Measurements from ENCODE around the gene GPER1. TPM values are rescaled to one million over a fixed set of nuclear protein-coding genes. Genes with fewer than 3 reads are reported as not detected.

GPER1 gene
- total RNA-seq, 1 experiment from 2014 or later = 2.9 TPM

- POLR2A ChIA-PET = interaction anchor here (0.6 kb wide), 2 partner anchors 399 to 423 kb away, joined by 3 read pairs; no protein-coding TSS in a partner anchor
- Histone ChIP-seq H3K27me3 (ENCODE audit: control insufficient read depth, insufficient read depth, low read length) (no peaks in the 10 kb centered on the region), H3K4me3 (ENCODE audit: low read depth in 2 of 2, low read length in 2 of 2) (no peak overlapping the region), H3K27ac (ENCODE audit: low read length) (no peak overlapping the region), H3K4me1 (ENCODE audit: control insufficient read depth, insufficient read depth, low read length) (no peaks in the 10 kb centered on the region), H3K36me3 (ENCODE audit: control insufficient read depth, insufficient read depth, low read length) (no peaks in the 10 kb centered on the region), H3K9me3 (ENCODE audit: control insufficient read depth, insufficient read depth, low read depth, low read length) (no peaks in the 10 kb centered on the region)
- ATAC-seq = no peak
- no TSS peak for BruUV-seq (replicated peaks)
- in situ Hi-C loops (cut with HindIII; ENCODE audit: low pct_unique_long_range_greater_than_20kb, low sequenced_read_pairs) = no loop called here
- intact Hi-C loops (cut with micrococcal nuclease; ENCODE audit: unreplicated experiment) = no loop called here
- CTCF ChIA-PET = no interaction called here
- no peak for DNase-seq (ENCODE audit: low read depth, low spot score)
- TF ChIP-seq POLR2AphosphoS5 (IDR thresholded peaks at IDR 0.05; ENCODE audit: low read depth, low read length) (no peak), REST (IDR thresholded peaks at IDR 0.05; ENCODE audit: insufficient read depth in 1 of 2, low read depth in 2 of 2, low read length in 1 of 2) (no peak), SIN3A (IDR thresholded peaks at IDR 0.05; ENCODE audit: borderline replicate concordance, insufficient read depth, low read depth, low read length) (no peak)
- TF ChIP-seq, protein P1, sequence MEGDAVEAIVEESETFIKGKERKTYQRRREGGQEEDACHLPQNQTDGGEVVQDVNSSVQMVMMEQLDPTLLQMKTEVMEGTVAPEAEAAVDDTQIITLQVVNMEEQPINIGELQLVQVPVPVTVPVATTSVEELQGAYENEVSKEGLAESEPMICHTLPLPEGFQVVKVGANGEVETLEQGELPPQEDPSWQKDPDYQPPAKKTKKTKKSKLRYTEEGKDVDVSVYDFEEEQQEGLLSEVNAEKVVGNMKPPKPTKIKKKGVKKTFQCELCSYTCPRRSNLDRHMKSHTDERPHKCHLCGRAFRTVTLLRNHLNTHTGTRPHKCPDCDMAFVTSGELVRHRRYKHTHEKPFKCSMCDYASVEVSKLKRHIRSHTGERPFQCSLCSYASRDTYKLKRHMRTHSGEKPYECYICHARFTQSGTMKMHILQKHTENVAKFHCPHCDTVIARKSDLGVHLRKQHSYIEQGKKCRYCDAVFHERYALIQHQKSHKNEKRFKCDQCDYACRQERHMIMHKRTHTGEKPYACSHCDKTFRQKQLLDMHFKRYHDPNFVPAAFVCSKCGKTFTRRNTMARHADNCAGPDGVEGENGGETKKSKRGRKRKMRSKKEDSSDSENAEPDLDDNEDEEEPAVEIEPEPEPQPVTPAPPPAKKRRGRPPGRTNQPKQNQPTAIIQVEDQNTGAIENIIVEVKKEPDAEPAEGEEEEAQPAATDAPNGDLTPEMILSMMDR (IDR thresholded peaks at IDR 0.05) = no peak
Observed at GRCh38 chr7:1112109-1112508, 24.2 kb downstream of the GPER1 start.

DNA sequence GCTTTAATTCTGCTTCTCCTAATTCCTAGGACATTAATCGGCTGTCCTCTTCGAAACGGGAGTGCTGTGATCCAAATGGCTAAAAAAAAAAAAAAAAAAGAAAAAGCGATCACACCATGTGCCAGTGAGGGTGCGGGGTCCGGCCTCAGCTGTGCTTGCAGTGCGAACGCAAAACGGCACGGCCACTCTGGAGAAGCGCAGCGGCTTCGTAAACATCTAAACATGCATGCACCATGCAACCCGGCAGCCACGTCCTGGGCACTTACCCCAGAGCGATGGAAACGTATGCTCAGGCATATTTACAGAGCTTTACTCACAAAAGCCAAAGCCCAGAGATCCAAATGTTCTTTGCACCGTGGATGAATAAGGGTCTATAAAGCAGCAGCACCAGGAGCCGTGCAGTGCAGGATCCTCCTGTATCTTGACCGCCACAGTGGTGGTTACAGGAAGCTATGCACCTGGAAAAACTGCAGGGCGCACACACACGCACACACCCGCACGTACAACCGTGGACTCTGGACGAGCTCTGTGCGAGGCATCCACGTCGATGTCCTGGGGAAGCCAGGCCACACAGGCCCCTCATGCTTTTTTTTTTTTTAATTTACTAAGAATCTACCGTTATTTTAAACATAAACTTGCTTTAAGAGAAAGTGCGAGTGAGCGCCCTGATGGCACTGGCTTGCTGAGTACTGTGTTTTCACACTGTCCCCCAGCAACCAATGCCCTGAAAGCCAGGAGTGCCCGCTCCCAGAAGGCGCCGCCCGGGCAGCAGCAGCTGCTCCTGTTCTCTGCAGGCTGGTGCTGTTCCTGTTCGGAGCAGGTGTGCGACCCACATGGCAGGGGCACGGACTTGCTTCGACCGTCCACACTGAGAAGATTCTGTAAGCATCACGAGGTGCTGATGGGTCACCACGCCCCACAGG, 25.0 kb downstream of the GPER1 start:
- Histone ChIP-seq H3K36me3 (ENCODE audit: control insufficient read depth, insufficient read depth, low read length) (no peaks in the 10 kb centered on the region), H3K27ac (ENCODE audit: low read length) (no peak overlapping the region), H3K9me3 (ENCODE audit: control insufficient read depth, insufficient read depth, low read depth, low read length) (no peaks in the 10 kb centered on the region), H3K4me1 (ENCODE audit: control insufficient read depth, insufficient read depth, low read length) (no peaks in the 10 kb centered on the region), H3K4me3 (ENCODE audit: low read depth in 2 of 2, low read length in 2 of 2) (no peak overlapping the region), H3K27me3 (ENCODE audit: control insufficient read depth, insufficient read depth, low read length) (no peaks in the 10 kb centered on the region)
- no TSS peak for BruUV-seq (replicated peaks)
- in situ Hi-C loops (cut with HindIII; ENCODE audit: low pct_unique_long_range_greater_than_20kb, low sequenced_read_pairs) = no loop called here
- peak; percentile 12; the same call in 1 of the 2 replicates for ATAC-seq
- TF ChIP-seq REST (IDR thresholded peaks at IDR 0.05; ENCODE audit: insufficient read depth in 1 of 2, low read depth in 2 of 2, low read length in 1 of 2) = no peak
- no peak for TF ChIP-seq SIN3A (IDR thresholded peaks at IDR 0.05; ENCODE audit: borderline replicate concordance, insufficient read depth, low read depth, low read length)
- TF ChIP-seq, protein P1 (IDR thresholded peaks at IDR 0.05) = no peak
- no peak for TF ChIP-seq TCF7L2 (IDR thresholded peaks at IDR 0.05; ENCODE audit: low read depth, low read length)
- no peak for TF ChIP-seq POLR2AphosphoS5 (IDR thresholded peaks at IDR 0.05; ENCODE audit: low read depth, low read length)
- CTCF ChIA-PET = no interaction called here
- POLR2A ChIA-PET = interaction anchor here (0.6 kb wide), 2 partner anchors 398 to 423 kb away, joined by 3 read pairs; no protein-coding TSS in a partner anchor
- DNase-seq (ENCODE audit: low read depth, low spot score) = no peak
- intact Hi-C loops (cut with micrococcal nuclease; ENCODE audit: unreplicated experiment) = no loop called here

Measured in Panc1 (cell line).